ENCODE data around the gene FZD1. TPM values are rescaled to one million over a fixed set of nuclear protein-coding genes. Genes with fewer than 3 reads are reported as not detected.

FZD1 gene
- total and polyA plus RNA-seq, 2 experiments from 2014 or later, result 0.34 to 1.4 TPM

- Histone ChIP-seq H3K9me2 (ENCODE audit: insufficient read depth) (no peaks in the 10 kb centered on the region), H4K20me1 (replicated peaks; ENCODE audit: insufficient read depth) (peaks cover 10% of the 10 kb centered on the region; the same call in 1 of the 2 replicates), H3K4me2 (peak overlapping the region; percentile 99), H2AFZ (no peak overlapping the region), H3K27ac (ENCODE audit: low read depth) (no peak overlapping the region), H3K4me3 (peak overlapping the region; percentile 77), H3F3A (replicated peaks; ENCODE audit: low read depth) (no peaks in the 10 kb centered on the region; the same call in 1 of the 2 replicates), H3K4me1 (ENCODE audit: insufficient read depth) (peaks cover 34% of the 10 kb centered on the region), H3K79me2 (replicated peaks; ENCODE audit: insufficient read depth) (no peaks in the 10 kb centered on the region), H3K36me3 (ENCODE audit: insufficient read depth) (no peaks in the 10 kb centered on the region), H3K27me3 (ENCODE audit: insufficient read depth) (peaks cover 82% of the 10 kb centered on the region)
- H3K4me1 Mint-ChIP-seq, result peaks cover 24% of the 10 kb centered on the region
- DNase-seq (ENCODE audit: low spot score), result peak; percentile 57
- peak overlapping the region; percentile 82 for H3K4me3 Mint-ChIP-seq
- no peaks in the 10 kb centered on the region for H3K36me3 Mint-ChIP-seq (ENCODE audit: low read depth)
- H3K27me3 Mint-ChIP-seq (ENCODE audit: insufficient read depth, low read depth, poor library complexity), result peaks cover 56% of the 10 kb centered on the region
- no peak for ATAC-seq
- no peak overlapping the region for H3K27ac Mint-ChIP-seq
- H3K9me3 Mint-ChIP-seq, result peaks cover 3% of the 10 kb centered on the region; the same call in 1 of the 3 replicates
- TF ChIP-seq EZH2 (IDR thresholded peaks at IDR 0.05; ENCODE audit: low read depth, unreplicated experiment), result peak; percentile 51
- no peak for TF ChIP-seq ZNF331 (CRISPR knock-in tag; IDR thresholded peaks at IDR 0.05; ENCODE audit: low read depth)
Observed at GRCh38 chr7:91267171-91267955, 3.1 kb downstream of the FZD1 start.

- Histone ChIP-seq H3K9me2 (ENCODE audit: insufficient read depth) (no peaks in the 10 kb centered on the region), H3K4me2 (no peak overlapping the region), H2AFZ (no peak overlapping the region), H4K20me1 (replicated peaks; ENCODE audit: insufficient read depth) (peaks cover 4% of the 10 kb centered on the region; the same call in 1 of the 2 replicates), H3K27ac (ENCODE audit: low read depth) (no peak overlapping the region), H3K36me3 (ENCODE audit: insufficient read depth) (no peaks in the 10 kb centered on the region), H3K79me2 (replicated peaks; ENCODE audit: insufficient read depth) (no peaks in the 10 kb centered on the region), H3K4me1 (ENCODE audit: insufficient read depth) (peaks cover 24% of the 10 kb centered on the region), H3K4me3 (no peak overlapping the region), H3F3A (replicated peaks; ENCODE audit: low read depth) (no peaks in the 10 kb centered on the region), H3K27me3 (ENCODE audit: insufficient read depth) (peaks cover 57% of the 10 kb centered on the region)
- Mint-ChIP-seq H3K27me3 (ENCODE audit: insufficient read depth, low read depth, poor library complexity) (peaks cover 34% of the 10 kb centered on the region), H3K4me3 (no peak overlapping the region), H3K27ac (no peak overlapping the region), H3K36me3 (ENCODE audit: low read depth) (no peaks in the 10 kb centered on the region), H3K4me1 (peaks cover 19% of the 10 kb centered on the region), H3K9me3 (peaks cover 3% of the 10 kb centered on the region; the same call in 1 of the 3 replicates)
- ATAC-seq (no peak), DNase-seq (ENCODE audit: low spot score) (no peak)
- TF ChIP-seq ZNF114 (CRISPR knock-in tag; IDR thresholded peaks at IDR 0.05) (no peak), EZH2 (IDR thresholded peaks at IDR 0.05; ENCODE audit: low read depth, unreplicated experiment) (no peak), ZNF462 (CRISPR knock-in tag; IDR thresholded peaks at IDR 0.05) (no peak), STAT1 (IDR thresholded peaks at IDR 0.05; ENCODE audit: unreplicated experiment) (no peak), NANOG (IDR thresholded peaks at IDR 0.05; ENCODE audit: borderline replicate concordance) (no peak), JUNB (IDR thresholded peaks at IDR 0.05; ENCODE audit: unreplicated experiment) (no peak), ZNF331 (CRISPR knock-in tag; IDR thresholded peaks at IDR 0.05; ENCODE audit: low read depth) (no peak), EZH2phosphoT487 (IDR thresholded peaks at IDR 0.05; ENCODE audit: unreplicated experiment) (no peak), CREB1 (CRISPR knock-in tag; IDR thresholded peaks at IDR 0.05; ENCODE audit: low read depth) (no peak)
- TF ChIP-seq, protein P1, sequence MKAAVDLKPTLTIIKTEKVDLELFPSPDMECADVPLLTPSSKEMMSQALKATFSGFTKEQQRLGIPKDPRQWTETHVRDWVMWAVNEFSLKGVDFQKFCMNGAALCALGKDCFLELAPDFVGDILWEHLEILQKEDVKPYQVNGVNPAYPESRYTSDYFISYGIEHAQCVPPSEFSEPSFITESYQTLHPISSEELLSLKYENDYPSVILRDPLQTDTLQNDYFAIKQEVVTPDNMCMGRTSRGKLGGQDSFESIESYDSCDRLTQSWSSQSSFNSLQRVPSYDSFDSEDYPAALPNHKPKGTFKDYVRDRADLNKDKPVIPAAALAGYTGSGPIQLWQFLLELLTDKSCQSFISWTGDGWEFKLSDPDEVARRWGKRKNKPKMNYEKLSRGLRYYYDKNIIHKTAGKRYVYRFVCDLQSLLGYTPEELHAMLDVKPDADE (IDR thresholded peaks at IDR 0.05), result no peak
- TF ChIP-seq, protein P2, sequence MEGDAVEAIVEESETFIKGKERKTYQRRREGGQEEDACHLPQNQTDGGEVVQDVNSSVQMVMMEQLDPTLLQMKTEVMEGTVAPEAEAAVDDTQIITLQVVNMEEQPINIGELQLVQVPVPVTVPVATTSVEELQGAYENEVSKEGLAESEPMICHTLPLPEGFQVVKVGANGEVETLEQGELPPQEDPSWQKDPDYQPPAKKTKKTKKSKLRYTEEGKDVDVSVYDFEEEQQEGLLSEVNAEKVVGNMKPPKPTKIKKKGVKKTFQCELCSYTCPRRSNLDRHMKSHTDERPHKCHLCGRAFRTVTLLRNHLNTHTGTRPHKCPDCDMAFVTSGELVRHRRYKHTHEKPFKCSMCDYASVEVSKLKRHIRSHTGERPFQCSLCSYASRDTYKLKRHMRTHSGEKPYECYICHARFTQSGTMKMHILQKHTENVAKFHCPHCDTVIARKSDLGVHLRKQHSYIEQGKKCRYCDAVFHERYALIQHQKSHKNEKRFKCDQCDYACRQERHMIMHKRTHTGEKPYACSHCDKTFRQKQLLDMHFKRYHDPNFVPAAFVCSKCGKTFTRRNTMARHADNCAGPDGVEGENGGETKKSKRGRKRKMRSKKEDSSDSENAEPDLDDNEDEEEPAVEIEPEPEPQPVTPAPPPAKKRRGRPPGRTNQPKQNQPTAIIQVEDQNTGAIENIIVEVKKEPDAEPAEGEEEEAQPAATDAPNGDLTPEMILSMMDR (conservative IDR thresholded peaks at IDR 0.05; ENCODE audit: low read depth in 2 of 2), result no peak
Observed at GRCh38 chr7:91270372-91270771, 6.1 kb downstream of the FZD1 start.
